ENCODE measurements around the gene SGTA.

SGTA gene

DNA sequence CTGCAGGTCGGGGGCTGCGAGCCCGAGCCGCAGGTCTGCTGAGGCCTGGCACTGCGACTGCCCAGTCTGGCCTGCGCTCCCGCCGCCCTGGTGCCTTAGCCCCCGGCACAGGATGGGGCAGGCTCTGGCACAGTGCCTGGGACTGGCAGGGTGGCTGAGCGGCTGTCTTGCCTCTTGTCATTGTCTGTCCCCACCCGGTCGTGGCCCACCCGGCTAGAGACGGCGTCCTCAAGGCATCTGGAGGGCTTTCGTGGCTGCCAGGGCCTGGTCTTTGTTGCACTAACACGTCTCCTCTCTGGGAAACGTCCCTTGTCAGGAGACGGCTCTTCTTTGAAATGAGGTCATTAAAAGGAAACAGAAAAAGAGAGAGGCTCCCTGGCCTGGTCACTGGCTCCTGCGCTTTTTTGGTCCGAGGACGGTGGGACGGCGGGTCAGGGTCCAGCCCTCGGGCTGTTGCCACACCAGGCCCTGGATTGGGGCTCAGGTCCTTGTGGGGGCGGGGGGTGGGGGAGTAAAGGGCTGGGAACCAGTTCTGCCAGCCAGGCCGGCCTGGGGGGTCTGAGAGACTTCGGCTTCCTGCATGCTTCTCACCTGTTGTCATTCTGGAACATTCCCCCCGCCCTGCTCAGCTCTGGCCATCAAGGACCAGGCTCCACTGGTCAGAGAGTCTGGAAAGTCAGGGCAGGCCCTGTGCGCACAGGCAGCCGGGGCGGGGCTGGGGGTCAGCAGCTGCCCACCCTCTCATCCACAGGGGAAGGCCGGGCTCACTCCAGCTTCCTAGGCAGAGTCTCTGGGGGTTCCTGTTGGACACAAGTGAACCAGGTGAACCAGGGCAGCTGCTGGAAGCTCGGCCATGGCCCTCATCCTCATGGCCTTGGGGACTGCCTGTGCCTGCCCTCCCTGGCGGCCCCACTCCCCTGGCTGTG is 30.4 kb upstream of the SGTA start:
- H3K27ac Mint-ChIP-seq, result no peak overlapping the region
- H3K27me3 Mint-ChIP-seq (ENCODE audit: low read depth), result no peaks in the 10 kb centered on the region
- no peak overlapping the region for H3K4me3 Mint-ChIP-seq
- no peaks in the 10 kb centered on the region for H3K4me1 Mint-ChIP-seq (ENCODE audit: low read depth)
- no peaks in the 10 kb centered on the region for H3K9me3 Mint-ChIP-seq
- peaks cover 10% of the 10 kb centered on the region for H3K36me3 Mint-ChIP-seq (ENCODE audit: low read depth)

DNA sequence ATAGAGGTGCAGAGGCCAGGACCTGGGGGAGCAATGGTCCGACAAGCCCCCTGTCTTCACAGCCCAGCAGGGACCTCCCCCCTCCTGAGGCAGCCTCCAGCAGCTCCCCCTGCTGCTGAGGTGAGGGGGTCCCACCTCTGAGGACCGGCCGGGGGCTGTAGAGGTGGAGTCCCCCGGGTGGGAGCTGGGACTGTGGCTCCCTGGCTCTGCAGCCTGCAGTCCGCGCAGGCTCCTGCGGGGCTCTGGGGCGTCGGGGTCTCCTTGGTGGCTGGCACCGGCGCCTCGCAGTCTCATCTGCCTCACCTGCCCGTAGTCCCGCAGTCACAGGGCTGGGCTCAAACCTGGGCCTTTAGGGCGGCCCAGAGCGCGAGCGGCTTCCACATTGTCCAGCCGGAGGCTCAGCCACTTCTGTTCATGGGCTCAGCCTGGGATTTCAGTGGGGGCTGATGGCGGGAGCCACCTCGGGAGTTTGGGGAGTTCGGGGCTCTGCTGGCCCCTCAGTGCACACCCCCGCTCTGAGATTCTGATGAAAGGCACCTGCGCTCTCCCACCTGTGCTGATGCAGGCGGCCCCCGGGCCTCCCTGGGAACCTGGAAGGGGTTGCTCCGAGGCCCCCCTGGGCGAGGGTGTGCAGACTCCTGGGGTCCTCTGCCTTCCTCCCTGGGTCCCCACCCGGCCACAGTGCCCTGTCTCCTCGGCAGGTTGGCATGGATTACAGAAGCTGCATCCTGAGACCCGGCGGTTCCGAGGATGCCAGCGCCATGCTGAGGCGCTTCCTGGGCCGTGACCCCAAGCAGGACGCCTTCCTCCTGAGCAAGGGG is 29.6 kb upstream of the SGTA start:
- no peaks in the 10 kb centered on the region for H3K27me3 Mint-ChIP-seq (ENCODE audit: low read depth)
- H3K9me3 Mint-ChIP-seq, result no peaks in the 10 kb centered on the region

DNA sequence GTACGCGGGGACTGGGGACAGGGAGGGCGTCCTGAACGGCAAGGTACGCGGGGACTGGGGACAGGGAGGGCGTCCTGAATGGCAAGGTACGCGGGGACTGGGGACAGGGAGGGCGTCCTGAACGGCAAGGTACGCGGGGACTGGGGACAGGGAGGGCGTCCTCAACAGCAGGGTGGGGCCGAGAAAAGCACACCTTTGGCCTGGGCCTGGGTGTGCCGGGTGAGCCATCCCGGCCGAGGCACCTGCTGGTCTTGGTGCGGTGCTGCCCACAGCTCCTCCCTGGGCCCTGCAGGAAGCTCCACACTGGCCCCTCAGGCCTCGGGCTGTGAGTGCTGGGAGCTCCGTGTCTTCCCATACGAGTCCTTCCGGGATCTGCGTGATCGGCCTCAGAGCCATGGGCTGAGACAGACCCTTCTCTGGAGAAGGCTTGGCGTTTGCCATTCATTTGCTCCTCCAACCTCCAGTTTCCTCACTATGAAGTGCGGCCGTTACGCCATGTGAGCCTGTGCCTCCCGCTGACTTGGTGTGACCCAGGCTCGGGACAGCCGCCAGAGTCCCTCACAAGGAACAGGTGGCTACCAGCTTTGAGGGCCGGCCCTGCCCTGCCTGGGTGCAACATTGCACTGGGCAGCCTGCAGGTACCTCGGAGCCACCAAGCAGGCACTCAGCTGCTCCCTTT is 28.8 kb upstream of the SGTA start:
- no peak overlapping the region for H3K4me3 Mint-ChIP-seq
- no peaks in the 10 kb centered on the region for H3K4me1 Mint-ChIP-seq (ENCODE audit: low read depth)
- peaks cover 10% of the 10 kb centered on the region for H3K36me3 Mint-ChIP-seq (ENCODE audit: low read depth)
- H3K27ac Mint-ChIP-seq, result no peak overlapping the region
- no peaks in the 10 kb centered on the region for H3K9me3 Mint-ChIP-seq
- no peaks in the 10 kb centered on the region for H3K27me3 Mint-ChIP-seq (ENCODE audit: low read depth)

More for the DNA sequence above, 29.6 kb upstream of the SGTA start:
- H3K36me3 Mint-ChIP-seq (ENCODE audit: low read depth), result peaks cover 10% of the 10 kb centered on the region
- no peak overlapping the region for H3K4me3 Mint-ChIP-seq
- H3K27ac Mint-ChIP-seq, result no peak overlapping the region
- H3K4me1 Mint-ChIP-seq (ENCODE audit: low read depth), result no peaks in the 10 kb centered on the region

DNA sequence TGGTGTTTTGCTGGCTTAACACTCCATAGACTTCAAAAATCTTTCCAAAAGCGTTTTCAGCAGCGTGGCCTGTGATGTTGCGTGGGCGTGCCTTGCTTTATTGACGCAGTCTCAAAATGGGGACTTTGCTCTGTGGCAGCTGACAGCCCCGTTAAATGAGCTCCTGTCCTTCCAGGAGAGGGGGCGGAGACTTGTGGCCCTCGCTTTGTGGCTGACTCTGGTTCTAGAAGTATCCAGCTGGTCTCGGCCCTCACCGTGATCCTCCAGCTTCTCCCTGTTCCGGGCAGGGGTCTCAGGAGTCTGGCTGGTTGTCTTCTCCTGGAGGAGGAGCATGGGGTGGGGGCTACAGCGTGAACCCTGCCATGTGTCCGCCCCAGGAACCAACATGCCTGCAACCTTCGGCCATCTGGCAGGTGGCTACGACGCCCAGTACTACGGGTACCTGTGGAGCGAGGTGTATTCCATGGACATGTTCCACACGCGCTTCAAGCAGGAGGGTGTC is 28.2 kb upstream of the SGTA start:
- Mint-ChIP-seq H3K4me1 (ENCODE audit: low read depth) (no peaks in the 10 kb centered on the region), H3K27me3 (ENCODE audit: low read depth) (no peaks in the 10 kb centered on the region), H3K9me3 (no peaks in the 10 kb centered on the region), H3K27ac (no peak overlapping the region), H3K36me3 (ENCODE audit: low read depth) (peaks cover 10% of the 10 kb centered on the region), H3K4me3 (no peak overlapping the region)

DNA sequence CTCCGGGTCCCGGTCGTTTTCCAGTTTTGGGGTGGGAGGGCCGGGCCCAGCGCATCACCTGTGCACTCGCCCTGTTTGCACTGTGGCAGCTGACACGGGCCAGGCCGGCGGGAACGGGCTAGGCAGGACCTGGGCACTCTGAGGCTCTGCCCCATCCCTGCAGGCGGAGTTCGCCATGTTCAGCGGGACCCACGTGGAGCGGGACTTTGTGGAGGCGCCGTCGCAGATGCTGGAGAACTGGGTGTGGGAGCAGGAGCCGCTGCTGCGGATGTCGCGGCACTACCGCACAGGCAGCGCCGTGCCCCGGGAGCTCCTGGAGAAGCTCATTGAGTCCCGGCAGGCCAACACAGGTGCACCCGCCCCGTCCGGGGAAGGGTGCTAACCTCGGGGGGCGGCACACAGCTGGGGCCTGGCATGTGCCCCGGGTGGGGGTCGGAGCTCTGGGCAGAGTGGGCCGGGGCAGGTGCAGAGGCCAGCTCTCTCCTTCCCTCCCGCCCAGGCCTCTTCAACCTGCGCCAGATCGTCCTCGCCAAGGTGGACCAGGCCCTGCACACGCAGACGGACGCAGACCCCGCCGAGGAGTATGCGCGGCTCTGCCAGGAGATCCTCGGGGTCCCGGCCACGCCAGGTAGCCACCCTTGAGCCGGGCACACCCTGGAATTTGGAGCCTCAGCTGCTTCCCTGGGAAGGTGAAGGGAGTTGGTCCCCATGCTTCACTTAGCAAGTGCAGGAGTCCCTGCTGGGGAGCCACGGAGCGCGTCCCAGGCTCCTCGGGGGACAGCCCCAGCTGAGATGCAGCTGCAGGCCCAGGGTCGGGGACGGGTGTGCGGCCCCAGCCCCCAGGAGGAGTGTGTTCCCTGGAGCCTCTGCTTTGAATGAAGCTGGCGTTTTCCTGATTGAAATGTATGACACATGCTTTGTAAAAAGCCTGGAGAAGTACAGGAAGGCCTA is 27.3 kb upstream of the SGTA start:
- Mint-ChIP-seq H3K36me3 (ENCODE audit: low read depth) (peaks cover 12% of the 10 kb centered on the region), H3K4me1 (ENCODE audit: low read depth) (no peaks in the 10 kb centered on the region), H3K27ac (no peak overlapping the region), H3K4me3 (no peak overlapping the region), H3K9me3 (no peaks in the 10 kb centered on the region), H3K27me3 (ENCODE audit: low read depth) (no peaks in the 10 kb centered on the region)

DNA sequence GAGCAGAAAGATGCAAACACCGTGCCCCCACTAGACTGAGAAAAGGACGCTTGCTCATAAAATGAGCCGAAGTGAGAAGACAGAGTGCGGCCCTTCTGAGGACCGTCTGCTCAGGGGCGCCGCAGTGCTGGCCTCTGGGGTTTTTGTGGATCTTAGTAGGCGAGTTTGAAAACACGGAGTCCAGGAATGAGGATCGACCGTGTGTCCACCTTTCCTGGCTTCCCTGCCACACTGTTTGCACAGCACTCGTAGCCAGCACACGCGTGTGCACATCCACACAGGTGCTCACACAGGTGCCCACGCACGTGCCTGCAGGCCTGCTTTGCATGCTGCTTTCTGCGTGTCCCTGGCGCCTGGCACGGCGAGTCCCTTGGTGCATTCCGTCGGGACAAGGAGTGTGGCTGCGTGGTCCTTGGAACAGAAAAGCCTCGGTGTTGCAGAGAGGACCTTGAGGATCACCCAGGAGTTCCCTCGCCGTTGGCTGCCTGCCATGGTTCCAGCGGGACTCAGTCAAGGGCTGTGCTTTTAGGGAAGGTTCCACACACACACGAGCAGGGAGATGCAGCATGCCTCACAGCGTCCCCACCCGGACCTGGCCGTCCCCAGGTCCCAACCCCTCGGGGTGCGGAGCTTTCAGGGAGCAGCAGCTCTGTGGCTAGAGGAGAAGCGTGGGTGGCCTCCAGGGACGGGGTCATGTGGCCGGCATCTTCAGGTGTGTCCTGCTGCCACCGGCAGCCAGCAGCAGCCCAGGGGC is 26.5 kb upstream of the SGTA start:
- peaks cover 13% of the 10 kb centered on the region for H3K36me3 Mint-ChIP-seq (ENCODE audit: low read depth)

DNA sequence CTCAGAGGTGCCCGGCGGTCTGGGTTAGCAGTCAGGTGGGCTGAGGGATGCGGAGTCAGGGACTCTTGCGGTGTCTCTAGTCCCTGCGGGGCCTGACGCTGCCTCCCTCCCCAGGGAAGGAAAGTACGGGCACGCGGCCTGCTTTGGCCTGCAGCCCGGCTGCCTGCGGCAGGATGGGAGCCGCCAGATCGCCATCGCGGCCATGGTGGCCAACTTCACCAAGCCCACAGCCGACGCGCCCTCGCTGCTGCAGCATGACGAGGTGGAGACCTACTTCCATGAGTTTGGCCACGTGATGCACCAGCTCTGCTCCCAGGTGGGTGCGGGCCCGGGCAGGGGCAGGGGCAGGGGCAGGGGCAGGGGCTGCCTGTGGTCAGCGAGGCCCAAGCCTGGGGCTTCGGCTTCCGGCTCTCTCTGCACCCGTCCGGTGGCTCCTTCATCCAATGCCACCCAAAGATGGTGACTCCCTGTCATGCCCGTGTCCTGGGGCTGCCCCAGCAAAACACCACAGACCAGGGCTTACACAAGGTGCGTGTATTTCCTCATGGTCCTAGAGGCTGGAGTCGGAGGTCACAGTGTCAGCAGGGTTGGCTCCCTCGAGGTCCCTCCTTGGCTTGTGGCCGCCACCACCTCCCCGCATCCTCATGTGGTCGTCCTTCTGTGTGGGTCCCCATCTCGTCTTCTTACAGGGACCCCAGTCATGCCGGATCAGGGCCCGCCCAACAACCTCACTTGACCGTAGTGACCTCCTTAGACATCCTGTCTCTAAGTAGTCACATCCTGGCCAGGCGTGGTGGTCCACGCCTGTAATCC is 25.3 kb upstream of the SGTA start:
- Mint-ChIP-seq H3K36me3 (ENCODE audit: low read depth) (peaks cover 11% of the 10 kb centered on the region), H3K27ac (no peak overlapping the region), H3K9me3 (no peaks in the 10 kb centered on the region)

More for the DNA sequence above, 26.5 kb upstream of the SGTA start:
- Mint-ChIP-seq H3K27ac (no peak overlapping the region), H3K27me3 (ENCODE audit: low read depth) (no peaks in the 10 kb centered on the region), H3K9me3 (no peaks in the 10 kb centered on the region), H3K4me3 (no peak overlapping the region), H3K4me1 (ENCODE audit: low read depth) (no peaks in the 10 kb centered on the region)

DNA sequence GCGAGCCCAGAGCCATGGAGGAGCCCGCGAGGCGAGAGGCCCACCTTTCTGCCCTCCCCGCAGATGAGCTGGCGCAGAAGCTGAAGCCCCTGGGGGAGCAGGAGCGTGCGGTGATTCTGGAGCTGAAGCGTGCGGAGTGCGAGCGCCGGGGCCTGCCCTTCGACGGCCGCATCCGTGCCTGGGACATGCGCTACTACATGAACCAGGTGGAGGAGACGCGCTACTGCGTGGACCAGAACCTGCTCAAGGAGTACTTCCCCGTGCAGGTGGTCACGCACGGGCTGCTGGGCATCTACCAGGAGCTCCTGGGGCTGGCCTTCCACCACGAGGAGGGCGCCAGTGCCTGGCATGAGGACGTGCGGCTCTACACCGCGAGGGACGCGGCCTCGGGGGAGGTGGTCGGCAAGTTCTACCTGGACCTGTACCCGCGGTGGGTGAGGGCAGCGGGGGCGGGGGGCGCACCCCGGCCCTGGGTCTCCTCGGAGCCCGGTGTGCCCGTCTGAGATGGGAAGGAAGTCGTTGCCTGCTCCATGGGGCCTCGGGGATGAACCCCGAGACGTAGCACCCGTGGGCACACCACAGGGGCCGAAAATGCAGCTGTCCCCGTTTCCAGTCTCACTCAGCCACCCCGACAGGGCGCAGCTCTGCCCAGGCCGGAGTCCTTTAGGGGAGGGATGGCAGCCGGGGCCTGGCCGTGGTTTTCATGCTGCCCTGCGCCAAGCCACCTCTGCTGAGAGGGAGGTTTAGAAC is 24.5 kb upstream of the SGTA start:
- Mint-ChIP-seq H3K27ac (no peak overlapping the region), H3K4me1 (ENCODE audit: low read depth) (no peaks in the 10 kb centered on the region), H3K36me3 (ENCODE audit: low read depth) (peaks cover 11% of the 10 kb centered on the region), H3K4me3 (no peak overlapping the region), H3K9me3 (no peaks in the 10 kb centered on the region), H3K27me3 (ENCODE audit: low read depth) (no peaks in the 10 kb centered on the region)

More for the DNA sequence above, 25.3 kb upstream of the SGTA start:
- Mint-ChIP-seq H3K27me3 (ENCODE audit: low read depth) (no peaks in the 10 kb centered on the region), H3K4me3 (no peak overlapping the region), H3K4me1 (ENCODE audit: low read depth) (no peaks in the 10 kb centered on the region)

DNA sequence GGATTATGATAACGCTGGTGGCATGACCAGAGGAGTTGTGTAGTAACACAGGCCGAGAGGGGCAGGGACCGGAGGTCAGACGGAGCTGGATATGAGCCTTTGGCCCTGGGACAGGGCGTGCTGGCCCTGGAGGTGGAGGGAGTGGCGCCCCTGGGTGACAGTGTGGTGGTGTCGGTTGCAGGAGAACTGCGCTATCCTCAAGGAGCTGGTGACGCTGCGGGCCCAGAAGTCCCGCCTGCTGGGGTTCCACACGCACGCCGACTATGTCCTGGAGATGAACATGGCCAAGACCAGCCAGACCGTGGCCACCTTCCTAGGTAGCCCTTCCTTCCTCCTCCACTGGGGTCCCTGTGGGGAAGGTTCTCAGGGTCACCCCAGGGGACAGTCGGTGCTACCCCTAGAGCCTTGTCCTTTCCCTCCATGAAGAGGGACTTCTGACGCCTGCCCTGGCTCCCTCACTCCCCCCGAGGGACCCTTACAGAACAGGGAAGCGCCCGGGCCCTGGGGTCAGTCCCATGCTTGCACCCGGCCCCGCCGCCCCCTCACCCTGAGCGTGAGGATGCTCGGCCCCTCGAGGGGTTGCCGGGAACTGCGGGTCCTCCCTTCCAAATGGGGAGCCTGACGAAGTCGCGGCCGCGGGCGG is 23.8 kb upstream of the SGTA start:
- no peak overlapping the region for H3K4me3 Mint-ChIP-seq

DNA sequence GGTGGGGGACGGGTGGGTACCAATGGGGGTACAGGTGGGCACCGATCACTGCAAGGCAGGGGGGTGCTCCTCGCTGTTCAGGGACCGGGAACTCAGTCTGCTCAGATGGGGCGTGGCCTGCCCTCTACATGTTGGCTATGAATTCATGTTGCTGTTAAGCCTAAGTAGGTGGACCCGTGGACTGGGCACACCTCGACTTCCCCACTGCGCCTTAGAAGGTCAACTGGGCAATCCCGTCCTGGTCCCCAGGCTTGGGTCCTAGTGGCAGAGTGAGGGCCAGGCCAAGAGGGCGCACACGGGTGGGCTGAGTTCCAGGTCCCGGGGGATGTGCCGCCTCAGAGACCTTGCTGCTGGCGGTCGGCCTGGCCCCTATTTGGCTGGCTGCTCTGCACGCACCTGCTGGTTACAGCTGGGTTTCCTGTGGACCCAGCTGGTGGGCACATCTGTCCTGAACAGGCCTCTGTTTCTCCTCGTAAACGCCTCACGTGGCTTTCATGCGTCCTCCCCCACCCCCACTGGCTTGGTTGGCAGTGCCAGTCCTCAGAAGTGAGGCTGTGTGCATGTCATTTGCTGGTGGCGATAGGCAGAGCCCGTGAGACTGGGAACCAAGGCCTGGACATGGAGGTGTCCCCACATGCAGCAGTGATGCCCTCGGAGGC is 23.0 kb upstream of the SGTA start:
- no peak overlapping the region for H3K27ac Mint-ChIP-seq
- H3K27me3 Mint-ChIP-seq (ENCODE audit: low read depth), result no peaks in the 10 kb centered on the region
- no peaks in the 10 kb centered on the region for H3K4me1 Mint-ChIP-seq (ENCODE audit: low read depth)
- H3K4me3 Mint-ChIP-seq, result no peak overlapping the region
- no peaks in the 10 kb centered on the region for H3K9me3 Mint-ChIP-seq
- H3K36me3 Mint-ChIP-seq (ENCODE audit: low read depth), result peaks cover 11% of the 10 kb centered on the region

More for the DNA sequence above, 23.8 kb upstream of the SGTA start:
- peaks cover 11% of the 10 kb centered on the region for H3K36me3 Mint-ChIP-seq (ENCODE audit: low read depth)
- H3K9me3 Mint-ChIP-seq, result no peaks in the 10 kb centered on the region
- no peaks in the 10 kb centered on the region for H3K4me1 Mint-ChIP-seq (ENCODE audit: low read depth)
- H3K27me3 Mint-ChIP-seq (ENCODE audit: low read depth), result no peaks in the 10 kb centered on the region
- no peak overlapping the region for H3K27ac Mint-ChIP-seq

DNA sequence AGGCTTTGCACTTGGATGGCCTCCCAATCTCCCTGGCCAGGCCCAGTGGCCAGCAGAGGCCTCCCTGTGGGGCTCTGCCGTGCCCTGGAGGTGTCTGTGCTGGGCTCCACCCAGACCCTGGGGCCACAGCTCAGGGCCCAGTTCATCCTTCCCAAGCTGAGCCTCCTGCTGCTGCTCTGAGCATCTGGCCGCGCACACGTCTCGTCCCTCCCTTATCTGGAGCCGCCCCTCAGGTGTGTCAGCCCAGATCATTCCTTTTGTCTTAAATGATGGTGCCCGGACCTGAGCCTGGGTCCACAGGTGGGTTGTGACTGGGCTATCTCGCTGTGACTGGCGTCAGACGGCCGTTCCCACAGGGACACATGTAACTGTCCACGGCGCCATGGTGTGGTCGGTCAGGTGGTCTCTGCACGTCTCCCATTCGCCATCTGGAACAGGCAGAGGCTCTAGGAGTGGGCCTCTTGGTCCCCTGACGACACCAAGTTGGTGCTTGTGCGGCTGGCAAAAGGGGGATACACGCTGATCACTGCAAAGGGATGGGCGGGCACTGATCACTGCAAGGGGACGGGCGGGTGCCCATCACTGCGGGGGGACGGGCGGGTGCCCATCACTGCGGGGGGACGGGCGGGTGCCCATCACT is 22.3 kb upstream of the SGTA start:
- Mint-ChIP-seq H3K36me3 (ENCODE audit: low read depth) (peaks cover 13% of the 10 kb centered on the region), H3K9me3 (no peaks in the 10 kb centered on the region), H3K27ac (no peak overlapping the region)

More for the DNA sequence above, 22.3 kb upstream of the SGTA start:
- H3K4me3 Mint-ChIP-seq, result no peak overlapping the region
- H3K27me3 Mint-ChIP-seq (ENCODE audit: low read depth), result no peaks in the 10 kb centered on the region
- no peaks in the 10 kb centered on the region for H3K4me1 Mint-ChIP-seq (ENCODE audit: low read depth)

Data from T-helper 1 cell treated with Interleukin-12 subunit alpha and Interleukin-12 subunit beta and Interleukin-4 antibody, amounts not matched to agents 30 μg/mL and 1 μg/mL, for 36 hours (primary cell).